Melanocyte of skin (primary cell): ENCODE data around the gene PFN1. TPM values are rescaled to one million over a fixed set of nuclear protein-coding genes. Genes with fewer than 3 reads are reported as not detected.

Experiments used
- small RNA-seq, 2 donors: library from RNA; depleted of rRNA; stranded (forward); fragments of <200 nt; gene quantifications; one replicate each; pipeline ENCODE3, GENCODE V24; 2012
- total RNA-seq, 2 donors: library from RNA; depleted of rRNA; stranded (reverse); fragments of >200 nt; gene quantifications; 2 replicates each; pipeline ENCODE4 v1.2.3, GENCODE V29; 2012

PFN1 gene
- 100 to 1,000 TPM; 444 to 707 TPM for total RNA-seq

GRCh38 chr17:4948166-4948930 is at the start of gene PFN1:
TSS of gene PFN1 (minus strand) at chr17:4948530. CDS start at chr17:4948394, 136 bp downstream.

GRCh38 chr17:4997302-4998026 is 49.1 kb upstream of the PFN1 start, which contains the start of the genes INCA1 and KIF1C:
TSS of gene INCA1 (minus strand) at chr17:4997522. CDS start at chr17:4994437, 3,085 bp downstream.
TSS of gene KIF1C (plus strand) at chr17:4997950. CDS start at chr17:5000247, 2,297 bp downstream.

GRCh38 chr17:4986951-4987766 is 38.8 kb upstream of the PFN1 start, which contains the start of gene CAMTA2:
TSS of gene CAMTA2 (minus strand) at chr17:4987675. CDS start at chr17:4986222, 1,453 bp downstream.

GRCh38 chr17:4967539-4968485 is 19.5 kb upstream of the PFN1 start, which contains the start of gene SPAG7:
TSS of gene SPAG7 (minus strand) at chr17:4967817. CDS start at chr17:4967804, 13 bp downstream.

GRCh38 chr17:4950746-4951204 is 2.4 kb upstream of the PFN1 start, which contains the start of gene ENO3:
TSS of gene ENO3 (plus strand) at chr17:4951119. CDS start at chr17:4951830, 711 bp downstream.

GRCh38 chr17:4939796-4940554 is 8.4 kb downstream of the PFN1 start, which contains the start of the genes RNF167 and SLC25A11:
TSS of gene RNF167 (plus strand) at chr17:4940268. CDS start at chr17:4940910, 642 bp downstream.
TSS of gene SLC25A11 (minus strand) at chr17:4940046. CDS start at chr17:4939910, 136 bp downstream.

GRCh38 chr17:4931963-4932362 is 16.4 kb downstream of the PFN1 start, which contains the start of gene GP1BA:
TSS of gene GP1BA (plus strand) at chr17:4932277. CDS start at chr17:4932605, 328 bp downstream.

GRCh38 chr17:4903051-4903818 is 45.1 kb downstream of the PFN1 start, which contains the start of gene CHRNE:
TSS of gene CHRNE (minus strand) at chr17:4903098. CDS start at chr17:4903063, 35 bp downstream.

GRCh38 chr17:4899341-4900230 is 48.7 kb downstream of the PFN1 start, which contains the start of gene C17orf107:
TSS of gene C17orf107 (plus strand) at chr17:4899536. CDS start at chr17:4899763, 227 bp downstream.

Small RNAs within 50 kb of the gene (small RNA-seq; reads per million reads assigned to genes)
- gene MIR6864 = 0 to 0.23 reads per million in 2 donors
- 0 to 0.09 reads per million in 2 donors for gene MIR6865

Other genes starting within 250 kb of the PFN1 start
- gene PELP1, start 244.4 kb downstream of the PFN1 start, total RNA-seq = 10 to 100 TPM; 24.4 to 31.6 TPM
- 1 to 10 TPM; 8.3 to 9.7 TPM for gene ARRB2, start 237.9 kb downstream of the PFN1 start, total RNA-seq
- gene MED11, start 217.1 kb downstream of the PFN1 start, total RNA-seq = 10 to 100 TPM; 17.0 to 18.2 TPM
- under 1 TPM; under 0.01 to 0.69 TPM for gene ZMYND15, start 208.7 kb downstream of the PFN1 start, total RNA-seq
- 1 to 10 TPM; 1.7 to 6.5 TPM for gene CXCL16, start 208.6 kb downstream of the PFN1 start, total RNA-seq
- not detected for gene TM4SF5, start 176.6 kb downstream of the PFN1 start, total RNA-seq
- gene VMO1, start 162.2 kb downstream of the PFN1 start, total RNA-seq = not detected
- not detected for gene GLTPD2, start 159.6 kb downstream of the PFN1 start, total RNA-seq
- 100 to 1,000 TPM; 137 to 165 TPM for gene PSMB6, start 152.4 kb downstream of the PFN1 start, total RNA-seq
- 10 to 100 TPM in 1 of 2 donors, 1 to 10 TPM in 1; 8.9 to 10.3 TPM for gene PLD2, start 141.4 kb downstream of the PFN1 start, total RNA-seq
- 10 to 100 TPM; 37.6 to 40.6 TPM for gene MINK1, start 115.2 kb downstream of the PFN1 start, total RNA-seq
- gene C17orf107, start 49.0 kb downstream of the PFN1 start, total RNA-seq = under 1 TPM in 1 of 2 donors, not detected in 1; 0.69 TPM
- gene CHRNE, start 45.4 kb downstream of the PFN1 start, total RNA-seq = under 1 TPM in 1 of 2 donors, not detected in 1; 0.69 TPM
- not detected for gene GP1BA, start 16.3 kb downstream of the PFN1 start, total RNA-seq
- 100 to 1,000 TPM in 1 of 2 donors, 10 to 100 TPM in 1; 92.9 to 111 TPM for gene SLC25A11, start 8.5 kb downstream of the PFN1 start, total RNA-seq
- 10 to 100 TPM; 32.0 to 42.0 TPM for gene RNF167, start 8.3 kb downstream of the PFN1 start, total RNA-seq
- gene ENO3, start 2.6 kb upstream of the PFN1 start, total RNA-seq = 1 to 10 TPM; 2.7 to 5.5 TPM
- gene SPAG7, start 19.3 kb upstream of the PFN1 start, total RNA-seq = 10 to 100 TPM; 22.4 to 30.0 TPM
- gene CAMTA2, start 39.1 kb upstream of the PFN1 start, total RNA-seq = 10 to 100 TPM in 1 of 2 donors, 1 to 10 TPM in 1; 9.0 to 20.0 TPM
- gene INCA1, start 49.0 kb upstream of the PFN1 start, total RNA-seq = under 1 TPM; under 0.01 to 0.69 TPM
- gene KIF1C, start 49.4 kb upstream of the PFN1 start, total RNA-seq = 10 to 100 TPM; 25.1 to 29.6 TPM
- gene SLC52A1, start 86.9 kb upstream of the PFN1 start, total RNA-seq = not detected
- 1 to 10 TPM in 1 of 2 donors, under 1 TPM in 1; 0.67 to 1.7 TPM for gene ZFP3, start 129.9 kb upstream of the PFN1 start, total RNA-seq
- gene ZNF232, start 163.3 kb upstream of the PFN1 start, total RNA-seq = 1 to 10 TPM; 5.2 to 8.7 TPM
- not detected for gene USP6, start 167.5 kb upstream of the PFN1 start, total RNA-seq
- 10 to 100 TPM; 11.4 to 14.3 TPM for gene ZNF594, start 243.3 kb upstream of the PFN1 start, total RNA-seq